Midbrain (tissue), 1 donor: ENCODE measurements around the gene KRT3.

Experiments
- DNase-seq: peaks from one replicate; lab custom pipeline; 2025; lab: John Stamatoyannopoulos, UW

KRT3 gene

DNA sequence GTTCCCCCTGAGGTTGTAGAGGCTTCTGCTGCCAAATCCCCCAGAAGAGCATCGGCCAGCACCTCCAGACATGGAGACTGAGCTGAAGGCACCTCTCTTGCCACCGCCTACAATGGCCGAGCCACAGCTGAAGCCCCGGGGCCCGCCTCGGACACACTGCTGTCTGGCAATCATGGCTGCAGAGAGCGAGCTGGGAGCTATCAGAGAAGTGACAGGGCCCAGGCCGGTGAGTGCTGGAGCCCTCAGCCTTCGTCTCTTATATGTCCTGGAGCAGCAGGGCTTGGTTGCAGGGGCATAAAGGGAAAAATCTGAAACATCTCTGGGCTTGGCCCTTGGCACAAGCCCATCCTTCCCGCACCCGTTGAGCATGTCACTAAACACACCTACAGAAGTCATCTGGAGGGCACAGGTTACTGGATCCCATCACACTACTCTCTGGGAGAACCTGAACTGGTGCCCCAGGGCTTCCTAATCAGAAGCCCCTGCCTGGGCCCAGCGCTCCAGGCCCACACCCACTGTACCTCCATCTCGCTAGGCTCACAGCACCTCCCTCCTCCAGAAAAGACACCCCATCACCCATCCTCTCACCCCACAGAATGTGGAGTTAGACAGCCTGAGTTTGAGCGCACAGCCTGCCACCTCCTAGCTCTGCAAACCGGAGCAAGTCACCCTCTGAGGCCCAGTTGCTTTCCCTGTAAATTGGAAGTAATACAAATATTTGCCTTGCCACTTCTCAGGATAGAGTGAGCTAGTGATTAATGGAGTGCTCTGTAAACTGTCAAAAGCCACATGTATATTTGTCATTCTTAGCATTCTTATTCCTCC, 18.2 kb upstream of the KRT3 start, which contains the start of gene KRT4:
Gene KRT4, minus strand, starts transcription at position 232 of the 825 bp plus-strand sequence. Its CDS starts 58 bp downstream, at position 174.
- DNase-seq, result no peak

DNA sequence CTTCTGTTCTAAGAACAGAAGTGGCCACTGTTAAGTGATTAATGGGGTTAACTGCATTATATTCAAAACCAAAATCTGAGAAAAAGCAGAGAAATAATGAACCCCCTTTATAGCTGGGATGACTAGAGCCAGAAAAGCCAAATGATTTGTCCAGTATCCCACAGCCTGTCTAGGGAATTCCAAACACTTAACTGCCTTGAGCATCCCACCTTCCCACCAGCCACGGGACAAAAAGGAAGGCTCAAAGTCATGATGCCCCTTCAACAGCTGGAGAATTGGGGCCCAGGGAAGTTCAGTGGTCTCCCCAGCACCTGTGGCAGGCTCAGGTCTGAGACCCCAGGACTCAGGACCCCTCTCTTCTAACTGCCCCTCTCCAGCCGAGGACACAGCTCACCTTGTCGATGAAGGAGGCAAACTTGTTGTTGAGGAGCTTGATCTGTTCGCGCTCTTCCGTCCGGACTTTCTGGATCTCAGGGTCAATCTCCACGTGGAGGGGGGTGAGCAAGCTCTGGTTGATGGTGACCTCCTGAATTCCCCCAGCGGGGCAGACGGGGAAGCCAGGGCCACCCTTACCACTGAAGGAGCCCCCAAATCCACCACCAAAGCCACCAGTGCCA, 17.4 kb upstream of the KRT3 start:
- DNase-seq, result no peak

DNA sequence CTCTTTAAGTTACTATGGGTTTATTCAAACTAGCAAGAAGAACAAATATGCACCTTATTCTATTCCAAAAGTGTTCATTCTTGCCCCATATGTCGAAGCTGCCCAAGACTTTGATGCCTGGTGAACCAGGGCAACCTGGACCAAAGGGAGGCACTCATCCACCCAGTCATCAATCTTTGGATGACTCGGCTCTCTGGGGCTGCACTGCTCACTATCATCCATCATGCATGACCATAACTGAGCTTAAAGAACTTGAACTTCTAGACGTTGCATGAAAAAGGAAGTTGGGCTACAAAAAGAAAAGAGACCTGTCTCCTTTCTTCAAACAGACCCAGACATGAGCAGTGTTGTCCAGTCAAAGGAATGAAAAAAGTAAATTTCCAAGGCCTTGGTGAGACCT, 16.8 kb upstream of the KRT3 start:
- DNase-seq, result no peak

DNA sequence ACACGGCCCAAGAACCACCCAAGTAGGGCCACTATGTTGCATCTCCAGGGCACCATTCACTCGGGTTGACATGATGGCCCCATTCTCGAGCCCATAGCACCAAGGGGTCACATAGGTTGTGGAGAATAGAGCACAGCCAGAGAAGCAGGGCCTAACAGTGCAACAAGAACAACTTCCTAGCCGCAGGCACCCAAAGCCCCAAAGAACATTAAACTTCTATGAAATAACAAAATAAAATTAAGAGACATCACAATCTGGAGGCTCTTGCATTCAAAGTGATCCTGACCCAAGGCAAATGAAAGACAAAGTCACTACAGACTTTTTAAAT, 16.1 kb upstream of the KRT3 start:
- DNase-seq, result no peak

DNA sequence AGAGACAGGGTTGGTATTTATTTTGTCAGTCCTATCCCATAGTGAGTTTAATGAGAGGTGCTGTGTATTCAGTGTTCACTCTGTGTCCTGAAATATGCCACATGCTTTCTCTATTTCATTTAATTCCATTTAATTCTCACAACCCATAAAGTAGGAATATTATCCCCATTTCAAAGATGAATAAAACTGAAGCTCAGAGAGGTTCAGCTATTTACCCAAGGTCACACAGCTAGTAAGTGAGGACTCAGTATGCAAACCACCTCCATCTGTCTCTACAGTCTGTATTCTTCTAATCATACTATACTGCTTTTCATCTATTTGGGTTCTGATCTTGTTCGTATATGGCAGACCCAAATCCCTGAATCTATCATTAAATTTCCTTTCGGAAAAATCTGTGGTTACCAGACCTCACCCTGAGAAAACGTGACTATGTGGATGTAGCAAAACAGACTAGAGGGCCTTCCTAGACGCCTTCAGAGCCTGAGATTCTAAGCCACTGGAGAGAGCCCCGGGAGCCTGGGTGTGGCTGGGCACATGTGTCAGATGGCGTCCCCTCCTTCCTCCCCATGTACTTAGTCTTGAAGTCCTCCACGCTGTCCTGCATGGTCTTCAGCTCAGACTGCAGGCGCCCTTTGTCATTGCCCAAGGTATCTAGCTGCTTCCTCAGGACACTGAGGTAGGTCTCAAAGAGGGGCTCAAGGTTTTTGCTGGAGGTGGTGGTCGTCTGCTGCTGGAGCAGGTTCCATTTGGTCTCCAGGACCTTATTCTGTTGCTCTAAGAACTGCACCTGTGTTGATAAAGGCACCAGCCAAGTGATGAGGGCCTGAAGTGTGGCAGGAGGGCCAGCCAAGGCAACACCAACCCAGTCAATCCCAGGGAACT, 15.5 kb upstream of the KRT3 start:
- DNase-seq, result no peak

DNA sequence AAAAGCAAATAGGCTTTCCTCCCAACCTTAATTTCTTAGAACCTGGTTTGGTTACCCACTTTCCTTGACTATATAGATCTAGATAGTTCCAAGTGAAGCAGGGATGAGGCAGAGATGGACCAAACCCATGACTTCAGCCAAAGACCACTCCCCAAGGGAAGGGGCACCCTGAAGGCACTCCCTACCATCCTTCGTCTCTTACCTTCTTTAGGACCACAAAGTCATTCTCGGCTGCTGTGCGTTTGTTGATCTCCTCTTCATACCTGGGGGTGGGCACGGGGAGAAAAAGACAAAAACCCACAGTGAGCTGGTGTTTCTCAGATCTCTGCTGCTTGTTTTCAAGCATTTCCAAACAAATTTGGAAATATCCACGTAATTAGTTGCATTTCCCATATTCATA, 14.6 kb upstream of the KRT3 start:
- DNase-seq, result no peak

DNA sequence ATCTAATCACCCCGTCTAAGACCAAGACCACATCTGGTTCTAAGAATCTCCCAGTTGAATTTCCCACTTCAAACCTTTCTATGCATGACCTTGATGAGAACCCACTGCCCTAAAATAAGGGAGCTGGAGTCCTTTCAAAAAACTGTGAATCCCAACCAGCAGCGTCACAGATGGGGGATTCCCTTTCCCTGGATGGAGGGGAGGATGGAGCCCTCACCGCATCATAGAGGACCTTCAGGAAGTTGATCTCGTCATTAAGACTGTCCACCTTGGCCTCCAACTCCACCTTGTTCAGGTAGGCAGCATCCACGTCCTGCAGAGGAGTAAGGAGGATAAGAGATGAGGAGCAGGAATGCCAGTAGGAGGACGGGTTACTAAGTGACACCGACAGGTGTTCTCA, 13.2 kb upstream of the KRT3 start:
- DNase-seq, result no peak

DNA sequence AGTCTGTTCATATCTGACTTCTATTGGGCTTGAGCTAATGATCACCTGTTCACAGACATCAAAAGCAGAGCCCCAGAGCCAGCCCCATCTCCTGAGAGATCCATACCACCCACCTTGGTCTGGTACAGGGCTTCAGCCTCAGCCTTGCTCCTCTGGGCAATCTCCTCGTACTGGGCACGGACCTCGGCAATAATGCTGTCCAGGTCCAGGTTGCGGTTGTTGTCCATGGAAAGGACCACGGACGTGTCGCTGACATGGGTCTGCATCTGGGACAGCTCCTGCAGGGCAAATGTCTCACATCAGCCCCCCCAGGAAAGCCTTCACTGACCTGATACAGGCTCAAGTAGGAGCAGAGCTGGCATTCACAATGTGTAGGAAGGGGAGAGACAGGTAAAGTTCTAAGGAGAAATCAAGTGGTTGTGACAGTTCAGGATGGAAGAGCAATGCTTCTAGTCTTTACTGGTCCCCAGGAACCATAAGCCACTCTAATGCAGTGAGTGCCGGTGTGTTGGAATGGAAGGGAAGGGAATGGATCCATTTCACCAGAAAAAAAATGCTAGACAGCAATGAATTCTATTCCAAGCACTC, 12.8 kb upstream of the KRT3 start:
- DNase-seq, result no peak

DNA sequence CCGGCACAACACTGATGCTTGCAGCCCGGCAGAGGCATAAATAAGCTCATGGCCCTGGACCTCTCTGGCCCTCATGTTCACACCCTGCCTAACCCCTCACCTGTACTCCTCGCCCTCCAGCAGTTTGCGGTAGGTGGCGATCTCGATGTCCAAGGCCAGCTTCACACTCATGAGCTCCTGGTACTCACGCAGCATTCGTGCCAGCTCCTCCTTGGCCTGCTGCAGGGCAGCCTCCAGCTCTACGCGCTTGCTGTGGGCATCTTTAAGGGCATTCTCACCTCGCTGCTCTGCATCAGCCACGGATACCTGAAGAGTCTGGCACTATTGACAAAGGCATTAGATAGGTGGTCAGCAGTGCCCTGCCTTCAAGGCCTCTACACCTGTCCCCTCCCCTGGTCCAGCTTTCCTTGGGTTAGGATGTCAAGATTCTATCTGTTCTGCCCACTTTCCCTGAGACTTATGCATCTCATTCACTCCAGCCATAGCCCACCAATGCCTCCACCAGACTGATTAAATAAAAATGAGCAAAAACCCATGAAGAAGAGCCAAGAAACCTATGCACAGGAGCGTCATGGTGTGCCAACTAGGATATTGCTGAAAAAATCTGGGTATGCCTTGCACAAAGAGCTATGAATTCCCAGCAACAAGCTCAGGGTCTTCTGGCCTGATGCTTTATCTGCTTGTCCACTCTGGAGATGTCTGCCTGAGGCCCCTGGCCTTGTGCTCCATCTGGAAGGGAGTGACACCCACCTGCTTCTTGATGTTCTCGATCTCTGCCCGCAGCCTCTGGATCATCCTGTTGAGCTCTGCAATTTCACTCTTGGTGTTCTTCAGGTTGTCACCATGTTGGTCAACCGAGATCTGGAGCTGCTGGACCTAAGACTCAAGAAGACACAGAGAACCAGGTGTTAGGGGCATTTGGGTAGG, 11.9 kb upstream of the KRT3 start:
- no peak for DNase-seq

DNA sequence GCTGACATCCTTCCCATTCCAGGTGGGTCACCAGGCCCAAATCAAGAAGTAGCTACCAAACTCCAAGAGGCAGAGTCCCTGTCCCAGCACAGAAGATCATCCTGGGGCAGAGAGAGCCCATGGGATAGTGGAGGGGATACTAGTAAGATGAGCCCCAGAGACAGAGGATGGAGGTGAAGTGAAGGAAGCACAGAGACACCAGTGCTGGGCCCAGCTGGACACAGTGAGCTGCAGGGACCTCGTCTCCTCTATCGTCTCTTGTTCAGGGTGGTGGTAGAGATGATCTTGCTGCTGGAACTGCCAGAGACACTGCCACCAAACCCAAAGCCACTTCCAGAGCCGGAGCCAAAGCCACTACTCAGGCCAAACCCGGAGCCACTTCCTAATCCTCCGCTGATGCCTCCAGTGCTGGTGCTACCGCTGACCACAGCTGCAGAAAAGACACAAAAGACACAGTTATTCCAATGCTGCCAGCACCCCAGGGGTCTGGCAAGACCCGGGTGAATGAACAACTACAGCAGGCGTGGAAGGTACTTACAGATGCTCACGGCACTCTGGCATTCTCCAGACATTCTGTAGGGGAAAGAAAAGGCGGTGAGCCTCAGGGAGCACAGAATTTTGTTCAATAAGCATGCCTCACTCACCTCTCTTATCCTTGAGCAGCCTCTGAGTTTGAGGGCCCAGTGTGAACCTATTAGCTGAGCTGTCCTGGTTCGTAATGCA, 11.1 kb upstream of the KRT3 start:
- no peak for DNase-seq

DNA sequence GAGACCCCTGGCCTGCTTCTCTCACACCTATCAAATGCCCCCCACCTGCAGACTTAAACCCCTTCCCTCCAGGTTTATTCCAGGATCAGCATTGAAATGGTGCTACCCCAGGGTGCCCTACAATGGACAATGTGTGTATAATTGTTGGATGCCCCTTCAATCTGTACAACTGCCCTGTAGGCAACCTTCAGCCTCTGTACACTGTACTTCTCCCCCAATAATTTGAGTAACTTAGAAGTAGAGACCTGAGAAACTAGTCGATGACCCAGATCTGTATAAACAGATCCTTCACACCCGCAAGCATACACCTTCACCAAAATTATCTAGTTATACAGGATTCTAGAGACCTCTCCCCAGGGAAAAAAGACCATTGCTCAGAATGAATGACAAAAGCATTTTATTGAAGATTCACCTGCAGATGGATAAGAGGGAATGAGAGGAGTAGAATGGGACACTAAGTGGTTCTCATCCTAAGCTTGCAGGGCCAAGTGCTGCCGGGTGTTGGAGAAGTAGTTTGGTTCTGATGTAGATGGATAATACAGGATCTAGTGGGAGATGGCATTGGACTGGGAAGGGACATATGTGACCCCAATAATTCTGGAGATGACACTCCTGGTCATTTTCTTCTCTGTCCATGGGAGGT, 10.4 kb upstream of the KRT3 start:
- no peak for DNase-seq

DNA sequence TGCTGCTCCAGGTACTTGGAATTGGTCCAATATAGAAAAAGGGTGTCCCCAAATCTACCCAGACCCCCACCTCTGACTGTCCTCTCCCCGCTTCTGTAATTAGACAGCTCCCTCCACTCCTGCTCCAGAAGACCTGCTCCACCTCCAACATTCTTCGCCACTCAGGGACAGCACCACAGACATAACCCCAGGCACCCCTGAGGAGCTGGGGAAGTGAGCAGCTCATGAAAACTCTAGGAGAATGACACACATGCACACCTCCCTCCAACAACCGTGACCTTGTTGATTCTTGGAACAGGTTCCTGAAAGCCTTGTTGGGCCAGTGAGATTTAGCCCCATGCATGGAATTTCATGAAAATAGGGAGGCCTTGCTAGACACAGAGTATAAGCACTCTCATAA, 9.8 kb upstream of the KRT3 start:
- DNase-seq, result no peak

DNA sequence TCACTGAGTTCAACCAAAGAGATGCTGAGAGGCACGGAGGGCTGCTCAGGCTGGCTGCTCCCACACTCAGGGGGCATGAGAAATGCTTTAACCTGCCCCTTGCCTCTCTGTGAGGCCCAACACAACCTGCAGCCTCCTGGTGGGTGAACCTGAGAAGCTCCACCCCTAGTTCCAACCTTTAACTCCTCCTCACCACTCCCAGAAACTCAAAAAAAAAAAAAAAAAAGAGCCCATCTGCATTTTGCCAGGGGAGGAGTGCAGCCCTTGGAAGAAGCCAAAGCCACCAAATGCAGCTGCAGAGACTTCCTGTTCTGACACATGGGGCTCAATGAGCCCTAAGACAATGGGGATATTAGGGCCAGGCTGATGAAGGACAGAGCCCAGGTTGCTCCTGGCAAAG, 9.1 kb upstream of the KRT3 start:
- DNase-seq, result no peak

DNA sequence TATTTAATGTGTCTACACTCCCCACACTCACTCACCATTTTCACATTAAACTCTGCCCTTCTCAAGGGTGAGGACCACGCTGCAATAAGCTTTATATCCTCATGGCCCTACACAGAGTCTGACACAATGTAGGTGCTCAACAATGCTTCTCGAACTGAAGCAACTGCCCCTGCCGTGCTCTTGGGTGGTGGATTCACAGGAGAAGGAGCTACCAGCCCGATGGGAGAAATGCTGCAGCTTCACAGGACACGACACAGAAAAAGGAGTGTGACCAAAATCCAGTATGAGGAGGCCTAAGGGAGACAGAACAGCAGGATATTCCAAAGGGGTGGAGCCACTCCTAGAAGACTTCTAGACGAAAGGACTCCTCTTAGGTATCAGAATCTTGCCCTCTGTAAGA, 6.5 kb upstream of the KRT3 start:
- no peak for DNase-seq

DNA sequence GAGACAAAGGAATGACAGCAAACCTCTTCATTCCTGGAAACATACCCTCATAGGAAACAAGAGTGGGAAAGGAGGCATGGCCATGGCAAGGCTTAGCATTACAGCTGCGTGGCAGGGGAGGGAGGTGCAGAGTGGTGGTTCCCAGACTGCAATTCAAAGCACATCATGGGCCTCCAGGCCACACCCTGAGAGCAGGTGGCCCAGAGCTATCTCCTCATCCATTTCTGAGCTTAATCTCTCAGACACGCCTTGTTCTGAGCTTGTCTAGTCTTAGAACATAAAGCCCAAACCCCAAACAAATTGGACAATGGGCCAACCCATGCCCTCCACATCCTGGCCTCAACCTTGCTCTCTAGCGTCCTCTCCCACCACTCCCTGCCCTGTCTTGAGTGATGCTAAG, 5.9 kb upstream of the KRT3 start:
- DNase-seq, result no peak

DNA sequence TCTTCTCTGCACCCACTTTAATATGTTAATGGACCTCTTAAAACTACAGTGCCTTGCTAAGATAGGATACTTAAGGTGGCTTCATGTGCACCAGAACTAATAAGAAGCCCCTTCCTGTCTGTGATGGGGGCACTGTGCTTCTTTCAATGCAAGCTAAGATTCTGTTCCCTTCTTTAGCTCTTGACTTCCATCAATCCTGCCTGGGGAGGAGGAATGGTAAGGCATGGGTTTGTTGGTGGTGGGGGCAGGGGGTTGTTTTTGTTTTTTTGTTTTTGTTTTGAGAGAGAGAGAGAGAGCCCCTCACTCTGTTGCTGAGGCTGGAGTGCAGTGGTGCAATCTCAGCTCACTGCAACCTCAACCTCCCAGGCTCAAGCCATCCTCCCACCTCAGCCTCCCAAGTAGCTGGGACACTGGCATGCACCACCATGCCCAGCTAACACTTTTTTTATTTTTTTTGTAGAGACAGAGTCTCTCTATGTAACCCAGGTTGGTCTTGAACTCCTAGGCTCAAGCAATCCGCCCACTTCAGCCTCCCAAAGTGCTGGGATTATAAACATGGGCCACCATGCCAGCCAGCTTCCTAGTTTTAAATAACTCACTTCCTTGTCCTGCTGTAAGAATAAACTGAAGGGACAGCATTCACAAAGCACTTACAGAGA, 4.5 kb upstream of the KRT3 start:
- DNase-seq, result no peak

DNA sequence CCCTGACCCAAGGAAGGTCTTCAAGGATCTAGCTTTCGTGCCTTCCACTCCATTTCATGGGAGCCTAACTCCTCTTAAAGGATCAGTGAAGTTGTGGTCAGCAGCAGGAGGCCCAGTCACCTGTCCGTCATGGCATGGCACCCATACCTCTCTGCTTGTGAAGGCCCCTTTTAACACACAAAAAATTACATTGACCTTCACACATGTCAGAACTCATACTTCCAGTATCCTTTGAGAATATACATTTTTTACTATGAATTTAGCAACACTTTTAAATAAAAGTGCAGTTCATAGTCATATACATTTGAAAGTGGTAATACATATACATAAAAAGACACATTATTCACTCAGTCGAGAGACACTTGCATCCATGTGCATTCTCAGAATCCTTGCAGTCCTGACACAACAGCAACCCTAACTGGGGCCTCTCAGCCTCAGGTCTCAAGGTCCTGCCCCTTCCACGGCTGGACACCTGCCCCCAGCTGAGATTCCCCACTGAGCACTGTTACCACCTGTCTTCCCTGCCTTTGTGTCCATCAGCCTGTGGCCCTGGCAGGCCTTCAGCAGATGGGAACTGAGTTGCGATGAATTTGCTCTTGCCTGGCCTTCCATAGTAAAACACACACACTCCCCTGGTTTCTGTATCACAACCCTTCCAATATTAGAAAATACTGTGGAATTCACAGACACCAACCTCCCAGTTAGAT, 3.7 kb upstream of the KRT3 start:
- DNase-seq, result no peak

DNA sequence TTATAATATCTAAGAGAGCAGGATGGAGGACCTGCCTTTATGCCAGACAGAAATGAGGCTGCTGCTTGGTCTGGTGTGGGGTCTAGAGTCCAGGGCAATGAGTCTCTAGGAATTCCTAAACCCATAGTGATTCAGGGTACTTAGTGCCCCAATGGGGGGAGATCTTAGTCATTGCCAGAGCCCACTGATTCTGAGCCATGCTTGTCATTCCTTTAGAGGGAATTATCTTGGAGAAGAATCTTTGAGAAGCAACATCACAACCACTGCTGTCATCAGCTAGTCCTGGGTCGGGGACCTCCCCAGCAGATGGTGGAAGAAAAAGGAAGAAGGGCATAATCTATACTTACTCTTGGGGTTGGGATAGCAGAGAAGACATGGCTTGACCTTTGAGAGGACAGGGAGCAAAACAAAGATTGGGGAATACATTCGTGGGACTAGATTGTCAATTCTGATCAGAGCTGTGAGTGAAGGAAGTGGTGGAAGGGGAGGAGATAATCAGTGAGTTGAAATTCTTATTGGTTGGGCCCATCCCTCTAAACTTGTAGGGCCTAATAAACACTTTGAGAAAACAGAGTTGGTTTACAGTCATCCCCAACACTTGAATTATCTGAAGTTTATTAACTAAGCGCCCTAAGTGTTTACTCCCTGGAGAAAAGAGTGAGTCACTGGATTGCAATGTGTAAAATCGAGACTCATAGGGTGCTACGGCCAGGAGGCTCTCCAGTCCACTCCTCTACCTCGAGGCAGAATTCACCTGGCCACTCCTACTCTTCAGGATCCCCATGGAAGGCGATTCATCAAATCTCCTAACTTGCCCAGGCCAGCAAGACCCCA, 3.0 kb upstream of the KRT3 start:
- DNase-seq, result no peak
